PFSK-1 (cell line): ENCODE data around the gene CCDC192.

Experiments used
- FOXP2 ChIP-seq: optimal IDR thresholded peaks from 2 replicates; pipeline ENCODE3; 2011; ENCODE audit warnings: borderline replicate concordance, control low read depth, inconsistent platforms; ENCODE audit not compliant: insufficient read depth; ENCODE audit errors: extremely low read length, extremely low read depth
- POLR2AphosphoS5 ChIP-seq: IDR thresholded peaks from 2 replicates; pipeline ENCODE4 v1.6.1; 2012; ENCODE audit warnings: low read depth, mild to moderate bottlenecking, control low read depth, low read length, moderate library complexity
- REST ChIP-seq, 2 experiments: IDR thresholded peaks; 2 replicates each; pipeline versions ENCODE4 v1.6.1 to v1.8.0; 2011 to 2012; ENCODE audit warnings: low read depth in 2 of 2, low read length in 2 of 2, control low read depth in 1 of 2, inconsistent platforms in 1 of 2, mild to moderate bottlenecking in 1 of 2, moderate library complexity in 1 of 2; ENCODE audit not compliant: insufficient read depth in 1 of 2
- TAF1 ChIP-seq: IDR thresholded peaks from 2 replicates; pipeline ENCODE4 v1.6.1; 2012; ENCODE audit warnings: low read length, control low read depth, borderline replicate concordance; ENCODE audit not compliant: insufficient read depth

- TF ChIP-seq REST (IDR thresholded peaks at IDR 0.05; ENCODE audit: insufficient read depth in 1 of 2, low read depth in 2 of 2, low read length in 2 of 2), result no peak
- TF ChIP-seq FOXP2, result no peak
- TF ChIP-seq POLR2AphosphoS5, result no peak
- no peak for TF ChIP-seq TAF1
Measured at GRCh38 chr5:127766676-127767335, 63.6 kb downstream of the CCDC192 start.
